Ectodermal cell (in vitro differentiated cells): ENCODE data around the gene CEP112.

ENCODE experiments used
- H3K27ac ChIP-seq: 2 replicates; pipeline ENCODE4 v1.7.0; 2013; ENCODE audit warnings: mild to moderate bottlenecking, low read depth, low read length; ENCODE audit not compliant: insufficient read depth, poor library complexity, severe bottlenecking
- H3K27me3 ChIP-seq: 2 replicates; pipeline ENCODE4 v1.7.0; 2013; ENCODE audit warnings: mild to moderate bottlenecking, low read length; ENCODE audit not compliant: insufficient read depth, control insufficient read depth, poor library complexity, severe bottlenecking
- H3K36me3 ChIP-seq: one replicate; pipeline ENCODE4 v1.7.0; 2013; ENCODE audit warnings: low read length; ENCODE audit not compliant: control insufficient read depth, insufficient read depth
- H3K4me1 ChIP-seq: one replicate; pipeline ENCODE4 v1.7.0; 2013; ENCODE audit warnings: low read length; ENCODE audit not compliant: control insufficient read depth, insufficient read depth
- H3K4me3 ChIP-seq: 2 replicates; pipeline ENCODE4 v1.7.0; 2013; ENCODE audit warnings: low read depth, low read length, control low read depth; ENCODE audit not compliant: insufficient read depth
- H3K9me3 ChIP-seq: 2 replicates; pipeline ENCODE4 v1.7.0; 2013; ENCODE audit warnings: mild to moderate bottlenecking, low read length, moderate library complexity; ENCODE audit not compliant: control insufficient read depth
- WGBS, 2 experiments: methylation state at CpG; one replicate each; pipeline ENCODE4 v1.1.7; 2013; ENCODE audit warnings: missing lambda C conversion rate in 2 of 2; 5-methylcytosine and 5-hydroxymethylcytosine counted together

CEP112 gene

DNA sequence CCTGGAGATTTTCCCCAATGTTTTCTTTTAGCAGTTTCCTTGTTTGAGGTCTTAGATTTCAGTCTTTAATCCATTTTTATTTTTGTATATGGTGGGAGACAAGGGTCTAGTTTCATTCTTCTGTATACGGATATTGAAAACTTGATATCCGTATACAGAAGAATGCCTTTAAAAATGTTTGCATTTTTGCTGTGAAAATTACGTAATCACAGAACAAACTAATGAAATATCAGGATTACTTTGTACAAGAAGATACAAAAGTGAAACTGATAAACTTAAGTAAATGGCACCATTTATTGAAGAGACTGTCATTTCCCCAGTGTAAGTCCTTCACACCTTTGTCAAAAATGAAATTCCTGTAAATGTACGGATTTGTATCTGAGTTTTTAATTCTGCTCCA, 13.3 kb downstream of the CEP112 start:
- Histone ChIP-seq H3K9me3 (no peaks in the 10 kb centered on the region), H3K27me3 (no peaks in the 10 kb centered on the region), H3K27ac (no peak overlapping the region), H3K4me3 (no peak overlapping the region), H3K4me1 (no peaks in the 10 kb centered on the region), H3K36me3 (peaks cover 7% of the 10 kb centered on the region)
- 98 to 100% methylated on average over 3 of the region's 4 CpGs for WGBS, 2 experiments

DNA sequence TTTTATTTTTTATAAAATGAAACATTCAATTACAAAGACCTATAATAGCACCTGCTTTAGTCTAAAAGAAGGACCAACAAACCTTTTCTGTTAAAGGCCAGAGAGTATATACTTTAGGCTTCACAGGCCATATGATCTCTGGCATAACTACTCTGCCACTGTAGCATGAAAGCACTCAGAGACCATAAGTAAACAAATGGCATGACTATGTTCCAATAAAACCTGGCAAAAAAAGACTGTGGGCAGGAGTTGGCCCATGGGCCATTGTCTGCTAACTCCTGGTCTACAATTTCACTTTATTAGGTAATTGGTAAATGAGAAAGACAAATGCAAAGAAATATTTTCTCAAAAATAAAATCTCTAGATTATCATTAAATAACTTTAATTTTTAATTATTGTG, 14.9 kb downstream of the CEP112 start:
- Histone ChIP-seq H3K27ac (no peak overlapping the region), H3K36me3 (peaks cover 7% of the 10 kb centered on the region), H3K4me3 (no peak overlapping the region), H3K4me1 (no peaks in the 10 kb centered on the region), H3K9me3 (no peaks in the 10 kb centered on the region), H3K27me3 (no peaks in the 10 kb centered on the region)

- Histone ChIP-seq H3K27me3 (no peaks in the 10 kb centered on the region), H3K36me3 (peaks cover 7% of the 10 kb centered on the region), H3K4me3 (no peak overlapping the region), H3K27ac (no peak overlapping the region), H3K9me3 (no peaks in the 10 kb centered on the region), H3K4me1 (no peaks in the 10 kb centered on the region)
- 100% methylated on average over 1 of the region's 1 CpG for WGBS, 2 experiments
These were observed 16.0 kb downstream of the CEP112 start for GRCh38 chr17:66175892-66176291.

GRCh38 chr17:66172691-66173223, 19.2 kb downstream of the CEP112 start:
- Histone ChIP-seq H3K27me3 (no peaks in the 10 kb centered on the region), H3K36me3 (peaks cover 7% of the 10 kb centered on the region), H3K4me3 (no peak overlapping the region), H3K4me1 (no peaks in the 10 kb centered on the region), H3K27ac (no peak overlapping the region), H3K9me3 (no peaks in the 10 kb centered on the region)
- 91 to 93% methylated on average over 2 of the region's 2 CpGs for WGBS, 2 experiments

DNA sequence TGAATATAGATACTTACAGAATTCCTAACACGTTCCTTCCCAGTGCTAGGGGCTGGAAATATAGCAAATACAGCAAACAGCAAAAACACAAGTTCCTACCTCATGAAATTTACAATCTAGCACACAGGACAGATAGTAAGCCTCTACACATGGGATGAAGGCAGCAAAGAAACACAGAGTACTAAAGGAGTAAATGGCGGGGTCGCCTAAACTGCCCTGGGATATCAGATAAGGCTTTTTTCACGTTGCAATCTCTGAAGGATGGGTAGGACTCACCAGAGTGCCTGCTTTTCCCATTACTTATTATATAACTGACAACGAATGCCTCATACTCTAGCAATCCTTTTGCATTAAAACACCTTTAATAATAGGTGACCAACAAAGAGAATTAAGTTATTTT, 19.8 kb downstream of the CEP112 start:
- H3K9me3 ChIP-seq = no peaks in the 10 kb centered on the region
- H3K27ac ChIP-seq = no peak overlapping the region
- WGBS, 2 experiments = 91 to 95% methylated on average over 4 to 5 of the region's 5 CpGs
- H3K36me3 ChIP-seq = peaks cover 7% of the 10 kb centered on the region
- H3K27me3 ChIP-seq = no peaks in the 10 kb centered on the region
- no peaks in the 10 kb centered on the region for H3K4me1 ChIP-seq
- H3K4me3 ChIP-seq = no peak overlapping the region

DNA sequence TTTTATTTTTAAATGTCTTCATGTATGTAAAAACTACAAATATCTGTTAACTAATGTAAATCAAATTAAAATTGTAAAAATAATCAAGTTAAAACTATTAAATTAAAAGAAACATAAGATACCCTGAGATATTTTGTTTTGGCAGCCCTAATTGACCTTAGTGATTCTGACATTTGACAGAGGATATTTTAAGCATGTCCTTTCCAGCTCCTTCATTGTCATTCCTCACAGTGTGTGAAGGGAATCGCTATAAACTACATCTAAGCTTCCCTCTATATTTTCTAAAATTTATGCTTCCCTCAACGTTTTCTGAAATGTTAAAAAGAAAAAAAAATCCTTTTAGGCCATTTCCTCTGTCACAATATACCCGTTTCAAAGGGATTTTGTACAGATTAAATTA, 20.2 kb downstream of the CEP112 start:
- Histone ChIP-seq H3K4me3 (no peak overlapping the region), H3K9me3 (no peaks in the 10 kb centered on the region), H3K36me3 (peaks cover 7% of the 10 kb centered on the region), H3K27ac (no peak overlapping the region), H3K4me1 (no peaks in the 10 kb centered on the region), H3K27me3 (no peaks in the 10 kb centered on the region)
- 94 to 100% methylated on average over 2 to 3 of the region's 3 CpGs for WGBS, 2 experiments

- Histone ChIP-seq H3K27me3 (no peaks in the 10 kb centered on the region), H3K4me1 (no peaks in the 10 kb centered on the region)
These were observed 20.8 kb downstream of the CEP112 start for GRCh38 chr17:66171172-66171571.

DNA sequence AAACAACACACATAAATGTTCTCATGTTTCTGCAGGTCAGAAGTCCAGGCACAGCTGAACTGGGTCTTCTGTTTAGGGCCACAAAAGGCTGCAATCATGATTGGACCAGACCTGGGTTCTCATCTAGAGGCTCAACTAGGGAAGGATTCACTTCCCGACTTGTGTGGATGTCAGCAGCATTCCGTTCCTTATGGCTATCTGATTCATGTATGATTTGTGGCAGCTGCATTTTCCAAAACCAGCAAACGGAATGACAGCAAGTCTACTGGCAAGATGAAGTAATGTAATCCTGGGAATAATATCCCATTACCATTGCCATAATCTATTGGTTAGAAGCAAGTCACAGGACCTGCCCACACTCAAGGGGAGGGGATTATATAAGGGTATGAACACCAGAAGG, 22.1 kb downstream of the CEP112 start:
- Histone ChIP-seq H3K9me3 (no peaks in the 10 kb centered on the region), H3K4me3 (no peak overlapping the region), H3K27me3 (no peaks in the 10 kb centered on the region), H3K36me3 (peaks cover 4% of the 10 kb centered on the region), H3K27ac (no peak overlapping the region), H3K4me1 (no peaks in the 10 kb centered on the region)
- 93 to 98% methylated on average over 3 of the region's 3 CpGs for WGBS, 2 experiments

More at GRCh38 chr17:66171172-66171571, 20.8 kb downstream of the CEP112 start:
- no peak overlapping the region for H3K4me3 ChIP-seq
- H3K27ac ChIP-seq = no peak overlapping the region
- H3K36me3 ChIP-seq = peaks cover 7% of the 10 kb centered on the region
- no peaks in the 10 kb centered on the region for H3K9me3 ChIP-seq

- no peaks in the 10 kb centered on the region for H3K36me3 ChIP-seq
- no peak overlapping the region for H3K4me3 ChIP-seq
- H3K27me3 ChIP-seq = no peaks in the 10 kb centered on the region
- no peaks in the 10 kb centered on the region for H3K4me1 ChIP-seq
- 57 to 77% methylated on average over 3 to 5 of the region's 5 CpGs for whole genome bisulfite sequencing, 2 experiments
- no peak overlapping the region for H3K27ac ChIP-seq
- no peaks in the 10 kb centered on the region for H3K9me3 ChIP-seq
These were observed 24.6 kb downstream of the CEP112 start for GRCh38 chr17:66167189-66167815.

DNA sequence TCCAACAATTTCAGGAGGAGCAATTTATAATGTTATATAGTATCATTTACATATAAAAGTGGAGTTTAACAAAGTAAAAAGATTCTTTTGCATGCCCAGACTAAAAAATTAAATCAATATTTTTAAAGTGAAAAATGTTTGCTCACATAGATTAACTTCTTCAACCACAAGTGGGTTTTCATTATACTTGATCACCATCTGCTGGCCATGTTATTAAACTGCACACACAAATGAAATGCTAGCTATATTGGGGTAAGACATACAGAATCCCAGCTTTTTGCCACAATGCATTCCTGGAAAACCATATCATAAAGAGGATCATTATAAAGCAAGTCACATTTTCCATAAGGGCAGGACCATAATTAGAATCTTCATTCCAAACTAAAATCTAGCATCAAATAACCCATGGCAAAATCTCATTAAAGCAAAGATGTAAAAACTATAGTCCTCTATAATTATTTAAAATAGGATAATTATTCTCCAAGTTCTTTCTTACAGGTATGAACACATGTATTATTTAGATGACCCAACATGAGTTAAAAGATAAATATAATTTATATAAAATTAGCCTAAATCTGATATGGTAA, 26.3 kb downstream of the CEP112 start:
- Histone ChIP-seq H3K27ac (no peak overlapping the region), H3K4me1 (no peaks in the 10 kb centered on the region), H3K4me3 (no peak overlapping the region), H3K27me3 (no peaks in the 10 kb centered on the region), H3K9me3 (no peaks in the 10 kb centered on the region), H3K36me3 (no peaks in the 10 kb centered on the region)
